ENCODE data around the gene FRAT2.

DNA sequence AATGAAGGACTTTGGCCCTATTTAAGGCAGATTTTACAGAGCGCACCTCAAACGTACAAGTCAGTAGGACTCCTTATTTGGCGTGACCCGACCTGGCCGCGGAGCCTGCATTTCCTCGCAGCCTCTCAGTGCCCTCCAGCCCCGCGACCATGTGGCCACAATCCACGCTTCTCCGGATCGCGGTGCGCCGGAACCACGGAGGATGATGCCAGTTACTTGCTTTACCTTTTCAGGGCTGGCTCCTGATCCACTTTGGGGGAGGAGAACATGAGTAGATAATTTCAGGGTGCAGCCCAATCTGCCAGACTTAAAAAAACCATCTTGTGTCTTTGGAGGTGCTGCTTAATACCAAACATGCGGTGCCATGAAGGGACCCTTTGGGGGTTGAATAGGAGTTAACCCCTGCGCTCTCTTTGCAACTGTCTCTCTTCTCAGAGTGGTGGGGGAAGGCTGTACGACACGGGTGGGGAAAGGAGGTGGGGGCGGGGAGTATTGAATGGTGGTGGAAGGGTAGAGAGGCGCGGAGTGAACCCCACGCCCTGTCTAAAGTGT lies 14.0 kb downstream of the FRAT2 start:
- TF ChIP-seq SUZ12 (IDR thresholded peaks at IDR 0.05; ENCODE audit: extremely low read depth, insufficient read depth, insufficient read length) (no peak), ZNF274 (IDR thresholded peaks at IDR 0.05; ENCODE audit: low read depth, low read length) (no peak)
